G401.6 (cell line): ENCODE results near the gene COX7B2.

Experiments
- FAIRE-seq: peaks from 2 replicates; lab custom pipeline; 2012; peaks lifted over from hg19 to GRCh38; lab: Jason Lieb, UNC

The COX7B2 gene

DNA sequence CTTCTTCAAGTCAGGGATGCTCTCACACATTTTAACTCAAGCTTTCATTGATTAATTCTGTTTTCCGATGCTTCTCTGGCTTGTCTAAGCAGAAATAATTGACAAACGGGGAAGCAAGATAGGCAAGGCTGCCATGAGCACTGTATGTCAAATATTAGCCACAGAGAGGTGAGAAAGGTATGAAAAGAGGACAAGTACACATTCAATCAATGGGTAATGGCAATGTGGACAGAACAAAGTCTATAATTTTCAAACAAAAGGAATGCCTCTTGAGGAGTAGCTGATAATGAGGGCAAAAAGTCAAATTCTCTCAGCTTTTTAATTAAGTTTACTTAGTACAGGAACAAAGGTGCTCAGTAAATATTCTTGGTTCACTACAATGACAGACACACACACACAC, 19.6 kb downstream of the COX7B2 start:
- FAIRE-seq: no peak

DNA sequence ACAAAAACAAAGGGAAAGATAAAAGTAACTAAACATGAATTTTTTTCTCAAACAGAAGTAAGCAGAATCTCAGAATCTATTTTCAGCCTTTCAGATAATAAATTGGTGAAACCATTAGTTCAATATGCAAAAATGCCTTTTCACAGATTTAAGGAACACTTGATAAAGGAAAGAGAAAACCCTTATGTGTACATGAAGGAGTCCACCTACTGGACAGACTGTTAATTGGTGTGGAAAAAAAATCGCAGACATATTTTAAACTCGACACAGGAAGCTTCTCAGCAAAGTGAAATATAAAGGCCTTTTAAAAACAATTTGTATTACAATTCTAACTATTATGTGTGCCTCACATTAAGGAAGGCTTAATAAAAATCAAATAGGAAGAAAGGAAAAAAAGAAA, 22.3 kb downstream of the COX7B2 start:
- FAIRE-seq: peak; percentile 51

GRCh38 chr4:46878641-46879040, 30.4 kb downstream of the COX7B2 start:
- FAIRE-seq: no peak

GRCh38 chr4:46874811-46875210, 34.2 kb downstream of the COX7B2 start:
- FAIRE-seq: no peak

- no peak for FAIRE-seq
Observed at GRCh38 chr4:46870411-46870810, 38.6 kb downstream of the COX7B2 start.

GRCh38 chr4:46856333-46856732, 52.7 kb downstream of the COX7B2 start:
- no peak for FAIRE-seq

GRCh38 chr4:46852800-46853199, 56.2 kb downstream of the COX7B2 start:
- no peak for FAIRE-seq

GRCh38 chr4:46850026-46850425, 59.0 kb downstream of the COX7B2 start:
- peak; percentile 95 for FAIRE-seq

DNA sequence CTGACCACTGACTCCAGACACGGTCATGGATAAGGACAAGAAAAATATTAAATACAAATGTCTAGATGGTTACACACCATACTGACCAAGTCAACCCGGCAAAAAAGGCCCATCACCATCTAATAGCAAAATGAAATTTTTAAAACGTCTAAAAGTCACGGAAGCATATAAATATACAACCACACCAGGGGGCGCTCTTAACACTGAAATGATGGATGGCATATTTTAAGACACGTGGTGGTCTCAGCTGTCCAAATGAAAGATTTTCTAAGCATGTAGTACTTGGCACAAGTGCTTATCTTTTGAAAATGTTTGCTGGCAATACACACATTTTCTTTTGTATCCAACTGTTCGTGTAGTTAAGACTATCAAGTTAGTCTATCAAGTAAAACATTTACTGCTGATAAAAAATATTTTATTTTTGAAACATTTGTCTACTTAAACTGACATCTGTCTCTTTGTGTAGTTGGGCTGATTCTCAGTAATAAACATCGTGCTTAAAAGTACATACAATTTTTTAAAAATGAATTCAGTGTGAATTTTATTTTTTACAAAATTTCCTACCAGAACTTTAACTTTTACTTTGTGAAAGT, 64.6 kb downstream of the COX7B2 start:
- FAIRE-seq: peak; percentile 60

DNA sequence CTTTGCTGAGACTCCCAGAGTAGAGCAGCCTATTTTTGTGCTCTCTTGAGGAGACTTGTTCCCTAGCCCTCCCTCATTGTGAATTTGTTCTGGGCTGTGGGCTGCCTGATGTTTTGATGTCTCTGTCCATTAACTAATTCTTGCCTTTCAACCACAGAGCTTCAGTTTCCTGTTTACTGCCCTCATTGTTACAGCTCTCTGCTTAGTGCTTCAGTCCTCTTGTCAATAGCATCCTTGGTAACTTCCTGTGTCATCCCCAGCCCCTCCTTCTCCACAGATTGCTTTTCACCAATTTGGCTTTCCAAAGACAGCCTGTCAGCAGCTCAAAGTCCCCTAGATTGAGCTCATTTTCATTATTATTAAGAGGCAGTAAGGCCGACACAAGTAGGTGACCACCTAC, 69.9 kb downstream of the COX7B2 start:
- no peak for FAIRE-seq

GRCh38 chr4:46837639-46838038, 71.4 kb downstream of the COX7B2 start:
- no peak for FAIRE-seq

GRCh38 chr4:46836584-46836983, 72.5 kb downstream of the COX7B2 start:
- no peak for FAIRE-seq

GRCh38 chr4:46830971-46831454, 78.0 kb downstream of the COX7B2 start:
- FAIRE-seq: no peak

- no peak for FAIRE-seq
Observed at GRCh38 chr4:46820154-46820553, 88.9 kb downstream of the COX7B2 start.

- no peak for FAIRE-seq
Observed at GRCh38 chr4:46819095-46819494, 90.0 kb downstream of the COX7B2 start.

DNA sequence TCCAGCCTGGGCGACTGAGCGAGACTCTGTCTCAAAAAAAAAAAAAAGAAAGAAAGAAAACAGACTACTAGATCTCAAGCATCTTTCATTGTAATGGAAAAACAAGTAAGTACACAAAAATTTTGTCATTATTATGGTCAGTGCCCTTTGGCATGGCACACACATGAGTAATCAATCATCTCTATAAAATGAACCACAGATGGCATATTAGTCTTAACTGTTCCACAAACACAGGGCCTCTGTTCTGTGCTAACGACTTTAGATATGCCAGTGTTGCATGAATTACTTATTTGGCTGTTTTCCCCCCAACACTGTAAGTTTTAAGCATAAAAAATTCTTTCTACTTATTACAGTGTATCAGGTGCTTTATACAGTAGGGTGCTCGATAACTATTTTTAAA, 90.4 kb downstream of the COX7B2 start:
- no peak for FAIRE-seq

GRCh38 chr4:46817806-46818205, 91.2 kb downstream of the COX7B2 start:
- FAIRE-seq: no peak

DNA sequence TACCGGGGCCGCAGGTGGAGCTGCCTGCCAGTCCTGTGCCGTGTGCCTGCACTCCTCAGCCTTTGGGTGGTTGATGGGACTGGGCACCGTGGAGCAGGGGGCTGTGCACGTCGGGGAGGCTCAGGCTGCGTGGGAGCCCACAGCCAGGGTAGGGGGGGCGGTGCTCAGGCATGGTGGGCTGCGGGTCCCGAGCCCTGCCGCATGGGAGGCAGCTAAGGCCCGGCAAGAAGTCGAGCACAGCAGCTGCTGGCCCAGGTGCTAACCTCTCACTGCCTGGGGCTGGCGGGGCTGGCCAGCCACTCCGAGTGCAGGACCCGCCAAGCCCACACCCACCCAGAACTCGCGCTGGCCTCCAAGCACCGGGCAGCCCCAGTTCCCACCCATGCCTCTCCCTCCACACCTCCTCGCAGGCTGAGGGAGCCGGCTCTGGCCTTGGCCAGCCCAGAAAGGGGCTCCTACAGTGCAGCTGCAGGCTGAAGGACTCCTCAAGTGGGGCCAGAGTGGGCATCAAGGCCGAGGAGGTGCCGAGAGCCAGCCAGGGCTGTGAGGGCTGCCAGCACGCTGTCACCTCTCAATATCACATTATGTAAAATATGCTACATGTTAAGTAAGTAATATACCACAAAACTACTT, 104.1 kb downstream of the COX7B2 start:
- no peak for FAIRE-seq

DNA sequence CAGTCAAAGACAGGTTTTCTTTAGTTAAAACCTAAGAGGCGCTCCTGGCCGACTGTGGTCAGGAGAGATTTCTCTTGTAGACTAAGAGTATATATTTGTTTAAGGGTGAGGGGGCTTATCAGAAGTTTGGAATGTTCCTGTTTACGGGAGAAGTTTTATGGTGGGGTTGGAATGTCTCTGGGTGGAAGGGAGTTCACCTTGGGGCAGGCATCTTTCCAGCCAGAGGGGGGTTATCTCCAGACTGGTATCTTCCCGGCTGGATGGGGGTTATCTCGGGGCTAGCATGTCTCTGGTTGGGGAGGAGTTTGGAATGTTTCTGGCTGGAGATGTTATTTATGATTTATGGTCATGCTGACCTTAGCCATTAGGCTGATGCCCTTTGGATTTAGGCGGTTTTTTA, 116.0 kb downstream of the COX7B2 start:
- no peak for FAIRE-seq

- FAIRE-seq: no peak
Observed at GRCh38 chr4:46781434-46782092, 127.5 kb downstream of the COX7B2 start.

DNA sequence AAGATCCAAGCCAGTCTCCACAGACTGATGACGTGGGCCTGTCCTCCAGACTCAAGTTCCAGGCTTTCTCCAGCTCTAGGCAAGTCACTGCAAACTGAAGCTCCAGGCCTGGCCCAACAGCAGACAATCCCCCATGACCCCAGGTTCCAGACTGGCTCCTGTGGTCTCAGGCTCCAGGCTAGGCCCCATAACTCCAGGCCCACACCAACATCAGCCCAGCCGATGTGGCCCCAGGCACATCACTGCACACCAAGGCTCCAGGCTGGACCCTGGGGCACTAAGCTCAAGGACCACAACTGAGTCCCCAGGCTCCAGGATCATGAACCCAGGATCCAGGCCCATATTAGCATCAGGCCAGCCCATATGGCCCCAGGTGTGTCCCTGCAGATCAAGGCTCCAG, 143.6 kb downstream of the COX7B2 start:
- no peak for FAIRE-seq

DNA sequence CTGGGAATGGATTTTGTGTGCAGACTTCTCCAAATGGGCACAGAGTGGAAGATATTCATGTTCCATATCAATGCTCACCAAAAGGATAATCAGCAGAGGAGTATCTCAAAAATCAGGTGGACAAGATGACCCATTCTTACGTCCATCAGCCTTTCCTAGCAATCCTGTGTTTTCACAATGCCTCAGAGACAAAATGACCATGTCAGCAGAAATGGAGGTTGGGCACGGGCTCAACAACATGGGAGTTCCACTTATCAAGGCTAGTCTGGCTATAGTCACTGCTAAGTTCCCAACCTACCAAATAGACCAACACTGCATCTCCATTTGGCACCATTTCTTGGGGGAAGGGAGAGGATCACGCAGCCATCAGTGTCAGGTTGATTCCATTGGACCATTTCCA, 179.0 kb downstream of the COX7B2 start:
- FAIRE-seq: no peak

GRCh38 chr4:46720055-46720454, 189.0 kb downstream of the COX7B2 start:
- no peak for FAIRE-seq

DNA sequence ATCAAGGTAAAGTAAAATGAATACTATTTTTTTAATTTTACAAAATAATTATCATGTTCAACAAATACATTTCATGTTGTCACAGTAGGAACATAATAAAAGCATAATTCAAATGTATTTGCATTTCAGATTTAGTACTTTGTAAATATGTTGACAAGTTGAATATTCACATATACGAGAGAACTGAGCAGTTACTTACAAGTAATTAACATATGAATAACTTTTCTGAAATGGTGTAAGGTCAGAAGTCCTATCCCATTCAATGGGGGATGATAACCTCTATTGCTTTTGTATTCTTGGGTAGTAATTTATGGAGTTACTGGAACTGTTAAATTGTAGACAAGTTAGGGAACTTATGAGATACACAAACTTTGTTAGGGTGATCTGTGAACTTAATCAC, 191.1 kb downstream of the COX7B2 start:
- no peak for FAIRE-seq
